Mesodermal cell (in vitro differentiated cells): ENCODE measurements around the gene LRCH2. TPM values are rescaled to one million over a fixed set of nuclear protein-coding genes. Genes with fewer than 3 reads are reported as not detected.

Experiments
- H3K27ac ChIP-seq: 2 replicates; pipeline ENCODE4 v1.7.0; 2013; ENCODE audit warnings: mild to moderate bottlenecking, low read depth, low read length, moderate library complexity; ENCODE audit not compliant: severe bottlenecking
- H3K36me3 ChIP-seq: 2 replicates; pipeline ENCODE4 v1.7.1; 2013; ENCODE audit warnings: mild to moderate bottlenecking, low read length, moderate library complexity; ENCODE audit not compliant: control insufficient read depth, insufficient read depth
- H3K4me1 ChIP-seq: one replicate; pipeline ENCODE4 v1.7.1; 2013; ENCODE audit warnings: mild to moderate bottlenecking, low read length; ENCODE audit not compliant: insufficient read depth, control insufficient read depth, poor library complexity, severe bottlenecking
- H3K4me3 ChIP-seq: 2 replicates; pipeline ENCODE4 v1.7.0; 2013; ENCODE audit warnings: low read length, control low read depth, mild to moderate bottlenecking; ENCODE audit not compliant: insufficient read depth, poor library complexity, severe bottlenecking; ENCODE audit errors: extremely low read depth
- H3K9me3 ChIP-seq: 2 replicates; pipeline ENCODE4 v1.7.1; 2013; ENCODE audit warnings: mild to moderate bottlenecking, low read length, moderate library complexity; ENCODE audit not compliant: control insufficient read depth
- WGBS, 2 experiments: methylation state at CpG; one replicate each; pipeline ENCODE4 v1.1.5; 2013; ENCODE audit warnings: missing lambda C conversion rate in 2 of 2; ENCODE audit not compliant: insufficient coverage in 2 of 2; 5-methylcytosine and 5-hydroxymethylcytosine counted together
- polyA plus RNA-seq, 2 experiments: library from polyadenylated mRNA; stranded (reverse); fragments of 50-300 nt; gene quantifications; one replicate each; pipeline ENCODE4 v1.2.3, GENCODE V29; 2013

LRCH2 gene
- polyA plus RNA-seq (2013, experiment 1 of 2) = 8.1 TPM
- polyA plus RNA-seq (2013, experiment 2 of 2) = 10.2 TPM

- H3K4me3 ChIP-seq = peak within 1 kb of the TSS; percentile 56
- no peaks in the 10 kb centered on the region for H3K9me3 ChIP-seq
- 0% methylated on average over 4 to 19 of the region's 59 CpGs for WGBS, 2 experiments
- H3K36me3 ChIP-seq = no peaks in the 10 kb centered on the region
- H3K27ac ChIP-seq = no peak within 1 kb of the TSS
- no peaks in the 10 kb centered on the region for H3K4me1 ChIP-seq
These were observed at the start of gene LRCH2 for GRCh38 chrX:115233497-115234455. Gene LRCH2, minus strand, starts transcription at chrX:115234096. Its CDS starts 55 bp downstream, at chrX:115234041.

- H3K27ac ChIP-seq = no peak overlapping the region
- WGBS, 2 experiments = no CpG with 5 or more reads among the region's 1 CpG
- no peaks in the 10 kb centered on the region for H3K4me1 ChIP-seq
- H3K4me3 ChIP-seq = no peak overlapping the region
- H3K36me3 ChIP-seq = no peaks in the 10 kb centered on the region
- no peaks in the 10 kb centered on the region for H3K9me3 ChIP-seq
These were observed 35.3 kb upstream of the LRCH2 start for GRCh38 chrX:115269051-115269683.

- H3K9me3 ChIP-seq = no peaks in the 10 kb centered on the region
- no peaks in the 10 kb centered on the region for H3K36me3 ChIP-seq
- no peak overlapping the region for H3K27ac ChIP-seq
- WGBS, 2 experiments = 24 to 41% methylated on average over 2 of the region's 3 CpGs
- no peaks in the 10 kb centered on the region for H3K4me1 ChIP-seq
- no peak overlapping the region for H3K4me3 ChIP-seq
These were observed 34.5 kb upstream of the LRCH2 start for GRCh38 chrX:115268421-115268820.

- no peaks in the 10 kb centered on the region for H3K4me1 ChIP-seq
- H3K36me3 ChIP-seq = no peaks in the 10 kb centered on the region
- no peak overlapping the region for H3K4me3 ChIP-seq
- H3K9me3 ChIP-seq = no peaks in the 10 kb centered on the region
- no peak overlapping the region for H3K27ac ChIP-seq
- no CpG with 5 or more reads among the region's 2 CpGs for WGBS, 2 experiments
These were observed 32.4 kb upstream of the LRCH2 start for GRCh38 chrX:115266300-115266699.

GRCh38 chrX:115264009-115264408, 30.1 kb upstream of the LRCH2 start:
- H3K36me3 ChIP-seq = no peaks in the 10 kb centered on the region
- 71% methylated on average over 1 of the region's 2 CpGs; no CpG with 5 or more reads in 1 of the 2 experiments for WGBS, 2 experiments
- no peak overlapping the region for H3K4me3 ChIP-seq
- H3K4me1 ChIP-seq = peaks cover 3% of the 10 kb centered on the region
- no peaks in the 10 kb centered on the region for H3K9me3 ChIP-seq
- H3K27ac ChIP-seq = no peak overlapping the region

GRCh38 chrX:115261148-115261547, 27.3 kb upstream of the LRCH2 start:
- no peaks in the 10 kb centered on the region for H3K36me3 ChIP-seq
- no peak overlapping the region for H3K27ac ChIP-seq
- H3K4me3 ChIP-seq = no peak overlapping the region
- peaks cover 3% of the 10 kb centered on the region for H3K4me1 ChIP-seq
- 100% methylated on average over 1 of the region's 2 CpGs; no CpG with 5 or more reads in 1 of the 2 experiments for WGBS, 2 experiments
- no peaks in the 10 kb centered on the region for H3K9me3 ChIP-seq

- Histone ChIP-seq H3K36me3 (no peaks in the 10 kb centered on the region), H3K9me3 (no peaks in the 10 kb centered on the region), H3K4me1 (peaks cover 3% of the 10 kb centered on the region), H3K4me3 (no peak overlapping the region), H3K27ac (peak overlapping the region; percentile 29)
- no CpG with 5 or more reads among the region's 3 CpGs for WGBS, 2 experiments
These were observed 26.4 kb upstream of the LRCH2 start for GRCh38 chrX:115260330-115260729.

- no CpG with 5 or more reads among the region's 3 CpGs for WGBS, 2 experiments
- no peak overlapping the region for H3K4me3 ChIP-seq
- peaks cover 3% of the 10 kb centered on the region for H3K4me1 ChIP-seq
- no peaks in the 10 kb centered on the region for H3K36me3 ChIP-seq
- peak overlapping the region; percentile 41 for H3K27ac ChIP-seq
- no peaks in the 10 kb centered on the region for H3K9me3 ChIP-seq
These were observed 25.5 kb upstream of the LRCH2 start for GRCh38 chrX:115259238-115259875.

- H3K27ac ChIP-seq = no peak overlapping the region
- H3K4me3 ChIP-seq = no peak overlapping the region
- H3K4me1 ChIP-seq = peaks cover 3% of the 10 kb centered on the region
- H3K9me3 ChIP-seq = no peaks in the 10 kb centered on the region
- H3K36me3 ChIP-seq = no peaks in the 10 kb centered on the region
These were observed 23.8 kb upstream of the LRCH2 start for GRCh38 chrX:115257711-115258110.

GRCh38 chrX:115255003-115255402, 21.1 kb upstream of the LRCH2 start:
- H3K27ac ChIP-seq = no peak overlapping the region
- WGBS, 2 experiments = no CpG with 5 or more reads among the region's 2 CpGs
- no peak overlapping the region for H3K4me3 ChIP-seq
- no peaks in the 10 kb centered on the region for H3K36me3 ChIP-seq
- no peaks in the 10 kb centered on the region for H3K9me3 ChIP-seq
- peaks cover 3% of the 10 kb centered on the region for H3K4me1 ChIP-seq
